MCF 10A (cell line): ENCODE results near the gene SFXN4. TPM values are rescaled to one million over a fixed set of nuclear protein-coding genes. Genes with fewer than 3 reads are reported as not detected.

Experiments used
- BruUV-seq: library from RNA; stranded (reverse); fragments of 400-500 nt; replicated peaks from 2 replicates; lab custom pipeline; 2021; lab: Mats Ljungman, UMichigan
- CTCF ChIA-PET: fragments of 300-600 bp; sonication (Branson Sonifier 250); formaldehyde crosslinking; extraction: SDS; loops from one replicate; lab custom pipeline; 2021; ENCODE audit warnings: antibody characterized with exemption, inconsistent platforms; lab: Yijun Ruan, JAX
- POLR2A ChIA-PET: fragments of 300-600, 350-650 bp; sonication (Branson Sonifier 250); formaldehyde crosslinking; extraction: SDS; loops from one replicate; lab custom pipeline; 2020; ENCODE audit warnings: antibody characterized with exemption, inconsistent platforms; lab: Yijun Ruan, JAX
- DNase-seq: peaks from one replicate; pipeline ENCODE4 v3.0.0-alpha.2; 2018; ENCODE audit not compliant: unreplicated experiment
- H3K27ac Mint-ChIP-seq: one replicate; pipeline ENCODE4 v1.8.0; 2022; ENCODE audit warnings: mild to moderate bottlenecking, low read depth, mixed read lengths; ENCODE audit not compliant: unreplicated experiment
- H3K27me3 Mint-ChIP-seq: one replicate; pipeline ENCODE4 v1.8.0; 2022; ENCODE audit warnings: mixed read lengths; ENCODE audit not compliant: insufficient read depth, unreplicated experiment
- H3K36me3 Mint-ChIP-seq: one replicate; pipeline ENCODE4 v1.8.0; 2022; ENCODE audit warnings: mild to moderate bottlenecking, moderate library complexity, mixed read lengths; ENCODE audit not compliant: insufficient read depth, unreplicated experiment
- H3K4me1 Mint-ChIP-seq: one replicate; pipeline ENCODE4 v1.8.0; 2022; ENCODE audit warnings: mixed read lengths; ENCODE audit not compliant: insufficient read depth, unreplicated experiment
- H3K4me3 Mint-ChIP-seq: one replicate; pipeline ENCODE4 v1.8.0; 2022; ENCODE audit warnings: mild to moderate bottlenecking, moderate library complexity, mixed read lengths; ENCODE audit not compliant: unreplicated experiment
- H3K9me3 Mint-ChIP-seq: one replicate; pipeline ENCODE4 v1.8.0; 2022; ENCODE audit warnings: mixed read lengths; ENCODE audit not compliant: unreplicated experiment
- CTCF ChIP-seq: fragments of 200-600 bp; IDR thresholded peaks from one replicate; pipeline ENCODE4 v1.8.0; 2022; ENCODE audit warnings: antibody characterized with exemption, mild to moderate bottlenecking; ENCODE audit not compliant: unreplicated experiment
- intact Hi-C: fragments of 100-400 bp; cut with micrococcal nuclease; formaldehyde crosslinking; loops from 2 replicates; pipeline ENCODE4 v1.14.1; 2022
- total RNA-seq: library from RNA; stranded (reverse); gene quantifications from 2 replicates; pipeline ENCODE4 v1.2.3, GENCODE V29; 2022

The SFXN4 gene
- total RNA-seq, 1 experiment from 2014 or later = 44.7 TPM

DNA sequence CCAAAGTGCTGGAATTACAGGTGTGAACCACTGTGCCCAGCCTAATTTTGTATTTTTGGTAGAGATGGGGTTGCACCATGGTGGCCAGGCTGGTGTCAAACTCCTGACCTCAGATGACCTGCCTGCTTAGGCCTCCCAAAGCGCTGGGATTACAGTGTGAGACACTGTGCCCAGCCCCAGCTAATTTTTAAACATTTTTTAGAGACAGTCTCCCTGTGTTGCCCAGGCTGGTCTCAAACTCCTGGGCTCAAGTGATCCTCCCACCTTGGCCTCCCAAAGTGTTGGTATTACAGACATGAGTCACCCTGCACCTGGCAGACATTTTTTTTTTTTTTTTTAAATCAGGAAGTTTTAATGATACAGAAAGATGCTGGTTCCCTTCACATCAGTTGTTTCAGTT is 46.1 kb downstream of the SFXN4 start:
- Mint-ChIP-seq H3K36me3 (peaks cover 76% of the 10 kb centered on the region), H3K9me3 (no peaks in the 10 kb centered on the region), H3K4me3 (no peak overlapping the region), H3K4me1 (peaks cover under 1% of the 10 kb centered on the region), H3K27ac (no peak overlapping the region), H3K27me3 (no peaks in the 10 kb centered on the region)
- POLR2A ChIA-PET = interaction anchor here (1.7 kb wide), 2 partner anchors 42 to 46 kb away, joined by 3 to 4 read pairs; no protein-coding TSS in a partner anchor
- intact Hi-C loops = no loop called here
- no peak for DNase-seq
- no TSS peak for BruUV-seq
- TF ChIP-seq CTCF = no peak
- CTCF ChIA-PET = interaction anchor here (0.6 to 1.3 kb wide), 2 partner anchors 8 to 471 kb away, joined by 3 read pairs; no protein-coding TSS in a partner anchor

- POLR2A ChIA-PET = interaction anchor here (1.7 kb wide), 1 partner anchor 43 kb away, joined by 4 read pairs; no protein-coding TSS in a partner anchor
- DNase-seq = no peak
- Mint-ChIP-seq H3K27ac (no peak overlapping the region), H3K36me3 (peaks cover 78% of the 10 kb centered on the region), H3K27me3 (no peaks in the 10 kb centered on the region), H3K4me3 (no peak overlapping the region), H3K4me1 (peaks cover 11% of the 10 kb centered on the region), H3K9me3 (no peaks in the 10 kb centered on the region)
- CTCF ChIA-PET = interaction anchor here (0.7 kb wide), 1 partner anchor 88 kb away, joined by 3 read pairs; no protein-coding TSS in a partner anchor
- intact Hi-C loops = no loop called here
- BruUV-seq = no TSS peak
- no peak for TF ChIP-seq CTCF
These were observed 47.3 kb downstream of the SFXN4 start for GRCh38 chr10:119118231-119118630.

GRCh38 chr10:119116326-119116951 is 49.1 kb downstream of the SFXN4 start:
- no TSS peak for BruUV-seq
- ChIA-PET POLR2A (interaction anchor here (0.6 to 2.8 kb wide), 4 partner anchors 12 to 378 kb away, joined by 3 to 8 read pairs (median 4); partner anchors contain the start of gene SFXN4), CTCF (interaction anchor here (1.0 to 1.1 kb wide), 2 partner anchors 10 to 301 kb away, joined by 5 read pairs; no protein-coding TSS in a partner anchor)

More at GRCh38 chr10:119116326-119116951, 49.1 kb downstream of the SFXN4 start:
- peaks cover 76% of the 10 kb centered on the region for H3K36me3 Mint-ChIP-seq
- H3K9me3 Mint-ChIP-seq = no peaks in the 10 kb centered on the region
- H3K4me1 Mint-ChIP-seq = peaks cover 15% of the 10 kb centered on the region
- no peak for DNase-seq
- H3K27ac Mint-ChIP-seq = no peak overlapping the region
- intact Hi-C loops = no loop called here
- no peak overlapping the region for H3K4me3 Mint-ChIP-seq
- no peak for TF ChIP-seq CTCF
- no peaks in the 10 kb centered on the region for H3K27me3 Mint-ChIP-seq
